ENCODE data around the gene SMIM5. TPM values are rescaled to one million over a fixed set of nuclear protein-coding genes. Genes with fewer than 3 reads are reported as not detected.
A peak's percentile ranks its signal among the peaks of the same experiment; 100 is the strongest.
"Not testable (repeated sequence)": the region's sequence is repeated elsewhere in the genome, so short reads cannot be mapped to it uniquely, and the experiment has no call there.

Gene SMIM5
- 1.5 TPM for polyA plus RNA-seq (2012; ENCODE audit: insufficient read depth, insufficient read length)

GRCh38 chr17:75632863-75633485 is at the start of gene SMIM5:
Gene SMIM5, plus strand, starts transcription at chr17:75633434. Its CDS starts 6,768 bp downstream, at chr17:75640202.
- DNase-seq (ENCODE audit: low read depth, low spot score): peak; percentile 59
- no peak within 1 kb of the TSS for H3K4me3 ChIP-seq (ENCODE audit: low read length)

GRCh38 chr17:75584849-75585175 is 48.4 kb upstream of the SMIM5 start:
- no peak overlapping the region for H3K4me3 ChIP-seq (ENCODE audit: low read length)
- no peak for DNase-seq (ENCODE audit: low read depth, low spot score)

- peak; percentile 46 for DNase-seq (ENCODE audit: low read depth, low spot score)
- H3K4me3 ChIP-seq (ENCODE audit: low read length): peak within 1 kb of the TSS; percentile 61
Measured at GRCh38 chr17:75587675-75588595, 45.3 kb upstream of the SMIM5 start, which contains the start of gene MYO15B. Gene MYO15B, plus strand, starts transcription at chr17:75587800. Its CDS starts 258 bp downstream, at chr17:75588058.

- H3K4me3 ChIP-seq (ENCODE audit: low read length): peak overlapping the region; percentile 61
- DNase-seq (ENCODE audit: low read depth, low spot score): no peak
Measured at GRCh38 chr17:75588596-75589011, 44.6 kb upstream of the SMIM5 start.

GRCh38 chr17:75589012-75589918 is 44.0 kb upstream of the SMIM5 start:
- peak; percentile 83 for DNase-seq (ENCODE audit: low read depth, low spot score)
- peak overlapping the region; percentile 61 for H3K4me3 ChIP-seq (ENCODE audit: low read length)

GRCh38 chr17:75589919-75590303 is 43.3 kb upstream of the SMIM5 start:
- H3K4me3 ChIP-seq (ENCODE audit: low read length): peak overlapping the region; percentile 48
- DNase-seq (ENCODE audit: low read depth, low spot score): no peak

- no peak overlapping the region for H3K4me3 ChIP-seq (ENCODE audit: low read length)
- no peak for DNase-seq (ENCODE audit: low read depth, low spot score)
Measured at GRCh38 chr17:75590314-75590761, 42.9 kb upstream of the SMIM5 start.

GRCh38 chr17:75590849-75591721 is 42.1 kb upstream of the SMIM5 start:
- no peak for DNase-seq (ENCODE audit: low read depth, low spot score)
- no peak overlapping the region for H3K4me3 ChIP-seq (ENCODE audit: low read length)

GRCh38 chr17:75591722-75592302 is 41.4 kb upstream of the SMIM5 start:
- H3K4me3 ChIP-seq (ENCODE audit: low read length): no peak overlapping the region
- no peak for DNase-seq (ENCODE audit: low read depth, low spot score)

- DNase-seq (ENCODE audit: low read depth, low spot score): no peak
- no peak overlapping the region for H3K4me3 ChIP-seq (ENCODE audit: low read length)
Measured at GRCh38 chr17:75592348-75593020, 40.8 kb upstream of the SMIM5 start.

GRCh38 chr17:75593430-75593829 is 39.8 kb upstream of the SMIM5 start:
- H3K4me3 ChIP-seq (ENCODE audit: low read length); DNase-seq (ENCODE audit: low read depth, low spot score): not testable (repeated sequence)

GRCh38 chr17:75594499-75595283 is 38.5 kb upstream of the SMIM5 start:
- no peak for DNase-seq (ENCODE audit: low read depth, low spot score)
- no peak overlapping the region for H3K4me3 ChIP-seq (ENCODE audit: low read length)

GRCh38 chr17:75595284-75595919 is 37.8 kb upstream of the SMIM5 start:
- no peak overlapping the region for H3K4me3 ChIP-seq (ENCODE audit: low read length)
- no peak for DNase-seq (ENCODE audit: low read depth, low spot score)

GRCh38 chr17:75595920-75596313 is 37.3 kb upstream of the SMIM5 start:
- no peak overlapping the region for H3K4me3 ChIP-seq (ENCODE audit: low read length)
- no peak for DNase-seq (ENCODE audit: low read depth, low spot score)

- no peak overlapping the region for H3K4me3 ChIP-seq (ENCODE audit: low read length)
- DNase-seq (ENCODE audit: low read depth, low spot score): no peak
Measured at GRCh38 chr17:75596320-75597087, 36.7 kb upstream of the SMIM5 start.
